Measurements from ENCODE around the gene GABRA5.

The GABRA5 gene

DNA sequence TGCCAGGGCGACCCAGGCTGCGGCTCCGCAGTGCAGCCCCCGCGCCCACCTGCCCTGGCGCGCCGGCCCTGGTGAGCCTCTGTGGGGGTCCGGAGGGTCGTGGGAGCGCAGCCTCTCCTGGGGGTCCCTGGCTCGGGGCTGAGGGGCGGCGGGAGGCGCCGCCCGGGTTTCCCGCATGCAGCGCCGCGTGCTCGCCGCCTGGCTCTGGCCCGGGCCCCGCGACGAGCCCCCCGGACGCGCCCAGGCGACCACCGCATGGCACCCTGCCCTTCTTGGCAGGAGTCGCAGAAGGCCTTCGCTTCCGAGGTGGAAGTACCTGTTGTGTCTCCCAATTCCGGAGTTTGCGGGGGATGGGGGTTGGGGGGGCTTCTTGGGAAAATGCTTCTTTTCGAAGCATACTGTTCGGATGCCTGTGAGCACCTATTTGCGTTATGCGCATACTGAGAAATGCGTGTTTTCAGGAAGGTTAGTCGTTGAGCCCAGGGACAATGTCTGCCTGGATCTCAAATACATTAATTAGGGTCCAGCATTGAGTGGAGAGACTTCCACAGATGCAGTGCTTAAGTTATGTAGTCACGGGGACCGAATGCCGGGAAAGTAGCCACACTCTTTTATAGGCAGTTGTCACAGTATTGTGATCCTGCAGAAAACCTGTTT is 1.3 kb downstream of the GABRA5 start:
- Histone ChIP-seq H3K36me3 (ENCODE audit: low read depth) (no peaks in the 10 kb centered on the region), H3K27ac (ENCODE audit: poor library complexity, severe bottlenecking) (no peak overlapping the region), H3K4me1 (ENCODE audit: insufficient read depth, poor library complexity, severe bottlenecking) (no peaks in the 10 kb centered on the region), H3K9me3 (ENCODE audit: severe bottlenecking) (no peaks in the 10 kb centered on the region), H3K27me3 (ENCODE audit: insufficient read depth, poor library complexity, severe bottlenecking) (peaks cover 76% of the 10 kb centered on the region), H3K4me3 (ENCODE audit: severe bottlenecking) (no peak overlapping the region)
- TF ChIP-seq, protein P1, sequence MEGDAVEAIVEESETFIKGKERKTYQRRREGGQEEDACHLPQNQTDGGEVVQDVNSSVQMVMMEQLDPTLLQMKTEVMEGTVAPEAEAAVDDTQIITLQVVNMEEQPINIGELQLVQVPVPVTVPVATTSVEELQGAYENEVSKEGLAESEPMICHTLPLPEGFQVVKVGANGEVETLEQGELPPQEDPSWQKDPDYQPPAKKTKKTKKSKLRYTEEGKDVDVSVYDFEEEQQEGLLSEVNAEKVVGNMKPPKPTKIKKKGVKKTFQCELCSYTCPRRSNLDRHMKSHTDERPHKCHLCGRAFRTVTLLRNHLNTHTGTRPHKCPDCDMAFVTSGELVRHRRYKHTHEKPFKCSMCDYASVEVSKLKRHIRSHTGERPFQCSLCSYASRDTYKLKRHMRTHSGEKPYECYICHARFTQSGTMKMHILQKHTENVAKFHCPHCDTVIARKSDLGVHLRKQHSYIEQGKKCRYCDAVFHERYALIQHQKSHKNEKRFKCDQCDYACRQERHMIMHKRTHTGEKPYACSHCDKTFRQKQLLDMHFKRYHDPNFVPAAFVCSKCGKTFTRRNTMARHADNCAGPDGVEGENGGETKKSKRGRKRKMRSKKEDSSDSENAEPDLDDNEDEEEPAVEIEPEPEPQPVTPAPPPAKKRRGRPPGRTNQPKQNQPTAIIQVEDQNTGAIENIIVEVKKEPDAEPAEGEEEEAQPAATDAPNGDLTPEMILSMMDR (IDR thresholded peaks at IDR 0.05; ENCODE audit: poor library complexity, severe bottlenecking): no peak
- no peak for DNase-seq (ENCODE audit: low spot score)
- ATAC-seq (ENCODE audit: low read depth): no peak

DNA sequence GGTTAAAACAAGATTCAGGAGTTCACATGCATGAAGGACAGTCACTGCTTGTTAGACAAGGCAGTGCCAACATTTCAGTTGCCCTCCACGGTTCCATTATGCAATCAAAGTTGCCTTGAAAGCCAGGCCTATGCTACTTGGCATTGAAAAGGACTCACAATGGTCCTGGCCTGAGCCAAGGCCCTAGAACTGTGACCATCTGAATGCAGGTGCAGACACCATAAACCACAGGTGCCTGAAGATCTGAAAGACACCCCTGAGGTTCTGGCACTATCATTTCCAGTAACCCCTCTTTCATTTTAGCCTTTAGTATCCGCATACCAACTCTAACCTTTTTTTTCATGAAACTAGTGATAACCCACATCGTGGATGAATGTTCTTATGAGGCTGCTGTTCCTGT is 2.8 kb downstream of the GABRA5 start:
- no peak for DNase-seq (ENCODE audit: low spot score)
- Histone ChIP-seq H3K4me3 (ENCODE audit: severe bottlenecking) (no peak overlapping the region), H3K9me3 (ENCODE audit: severe bottlenecking) (no peaks in the 10 kb centered on the region), H3K36me3 (ENCODE audit: low read depth) (no peaks in the 10 kb centered on the region), H3K27ac (ENCODE audit: poor library complexity, severe bottlenecking) (no peak overlapping the region), H3K27me3 (ENCODE audit: insufficient read depth, poor library complexity, severe bottlenecking) (peaks cover 90% of the 10 kb centered on the region), H3K4me1 (ENCODE audit: insufficient read depth, poor library complexity, severe bottlenecking) (no peaks in the 10 kb centered on the region)
- no peak for ATAC-seq (ENCODE audit: low read depth)
- TF ChIP-seq, protein P1 (IDR thresholded peaks at IDR 0.05; ENCODE audit: poor library complexity, severe bottlenecking): no peak

DNA sequence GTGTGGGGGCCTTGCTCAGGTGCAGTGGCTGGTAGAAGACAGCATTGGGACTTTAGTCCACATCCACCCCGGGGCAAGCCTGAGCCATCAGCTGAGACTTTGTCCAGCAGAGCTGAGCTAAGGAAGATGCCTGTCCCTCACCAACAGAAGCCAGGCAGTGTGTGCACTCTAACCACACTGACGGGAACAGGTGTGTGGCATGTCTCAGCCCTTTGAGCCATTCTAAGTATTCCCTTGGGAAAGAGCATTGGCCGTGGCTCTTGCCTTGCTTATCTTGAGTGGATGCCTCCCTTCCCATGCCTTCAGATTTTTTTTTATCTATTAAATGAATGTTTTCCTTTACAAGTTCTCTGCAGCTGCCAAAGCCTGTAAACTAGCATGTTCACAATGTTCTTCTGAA is 3.5 kb downstream of the GABRA5 start:
- no peaks in the 10 kb centered on the region for H3K4me1 ChIP-seq (ENCODE audit: insufficient read depth, poor library complexity, severe bottlenecking)
- H3K27me3 ChIP-seq (ENCODE audit: insufficient read depth, poor library complexity, severe bottlenecking): peaks cover 87% of the 10 kb centered on the region
- no peaks in the 10 kb centered on the region for H3K9me3 ChIP-seq (ENCODE audit: severe bottlenecking)
- no peak overlapping the region for H3K27ac ChIP-seq (ENCODE audit: poor library complexity, severe bottlenecking)
- DNase-seq (ENCODE audit: low spot score) (no peak), ATAC-seq (ENCODE audit: low read depth) (no peak)
- H3K4me3 ChIP-seq (ENCODE audit: severe bottlenecking): no peak overlapping the region
- TF ChIP-seq, protein P1 (IDR thresholded peaks at IDR 0.05; ENCODE audit: poor library complexity, severe bottlenecking): no peak
- H3K36me3 ChIP-seq (ENCODE audit: low read depth): no peaks in the 10 kb centered on the region

DNA sequence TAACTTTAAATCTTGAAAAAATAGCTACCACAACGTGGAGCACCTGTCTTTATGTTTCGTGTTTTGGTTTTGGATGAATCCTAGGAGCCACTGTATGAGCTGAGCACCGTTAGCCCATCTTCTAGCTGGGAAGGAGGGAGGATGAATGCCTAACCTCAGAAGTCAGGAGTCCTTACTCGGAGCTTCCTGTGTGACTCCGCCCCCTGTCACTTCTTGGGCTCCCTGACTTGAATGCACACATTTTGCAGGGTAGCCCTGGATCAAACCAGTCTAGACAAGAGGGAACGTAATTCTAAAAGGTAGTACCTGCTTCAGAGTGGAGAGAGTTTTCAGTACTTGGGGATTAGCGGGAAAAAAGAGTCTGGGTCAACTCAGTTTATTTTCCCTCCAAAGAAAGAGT is 5.3 kb downstream of the GABRA5 start:
- Histone ChIP-seq H3K36me3 (ENCODE audit: low read depth) (no peaks in the 10 kb centered on the region), H3K4me3 (ENCODE audit: severe bottlenecking) (no peak overlapping the region), H3K4me1 (ENCODE audit: insufficient read depth, poor library complexity, severe bottlenecking) (no peaks in the 10 kb centered on the region), H3K27ac (ENCODE audit: poor library complexity, severe bottlenecking) (no peak overlapping the region), H3K27me3 (ENCODE audit: insufficient read depth, poor library complexity, severe bottlenecking) (peaks cover 70% of the 10 kb centered on the region), H3K9me3 (ENCODE audit: severe bottlenecking) (no peaks in the 10 kb centered on the region)
- DNase-seq (ENCODE audit: low spot score) (no peak), ATAC-seq (ENCODE audit: low read depth) (no peak)
- TF ChIP-seq, protein P1 (IDR thresholded peaks at IDR 0.05; ENCODE audit: poor library complexity, severe bottlenecking): no peak

DNA sequence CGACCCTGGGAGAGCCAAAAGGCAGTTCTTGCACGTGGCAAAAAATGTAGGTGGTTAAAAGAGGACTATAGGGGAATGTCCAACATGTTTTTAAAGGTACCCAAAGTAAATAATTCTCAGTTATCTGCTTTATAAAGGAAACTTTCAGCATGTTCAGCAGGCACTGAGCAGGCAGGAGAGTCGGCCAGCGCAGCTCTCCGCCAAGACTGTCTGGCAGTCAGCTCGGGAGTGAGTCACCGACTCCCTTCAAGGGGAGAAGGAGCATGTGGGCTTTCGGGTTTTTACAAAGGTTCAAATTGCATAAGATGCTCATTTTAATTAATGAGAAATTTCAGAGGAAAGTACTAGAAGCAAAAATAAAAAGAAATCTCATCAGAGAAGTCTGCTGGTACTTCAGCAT is 7.0 kb downstream of the GABRA5 start:
- no peaks in the 10 kb centered on the region for H3K4me1 ChIP-seq (ENCODE audit: insufficient read depth, poor library complexity, severe bottlenecking)
- H3K27me3 ChIP-seq (ENCODE audit: insufficient read depth, poor library complexity, severe bottlenecking): peaks cover 56% of the 10 kb centered on the region
- H3K9me3 ChIP-seq (ENCODE audit: severe bottlenecking): no peaks in the 10 kb centered on the region
- H3K27ac ChIP-seq (ENCODE audit: poor library complexity, severe bottlenecking): no peak overlapping the region
- H3K36me3 ChIP-seq (ENCODE audit: low read depth): no peaks in the 10 kb centered on the region
- TF ChIP-seq, protein P1 (IDR thresholded peaks at IDR 0.05; ENCODE audit: poor library complexity, severe bottlenecking): no peak
- ATAC-seq (ENCODE audit: low read depth) (peak; percentile 72; the same call in 2 of the 3 replicates), DNase-seq (ENCODE audit: low spot score) (no peak)
- no peak overlapping the region for H3K4me3 ChIP-seq (ENCODE audit: severe bottlenecking)
